IMR-90 (cell line): ENCODE data around the gene OLFML3. TPM values are rescaled to one million over a fixed set of nuclear protein-coding genes. Genes with fewer than 3 reads are reported as not detected.

Experiments used
- ATAC-seq: fragments of 200-7000 bp; cut with Tn5 transposase; 2 replicates; pipeline ENCODE4 v1.9.1; 2020; ENCODE audit warnings: low read depth, mild to moderate bottlenecking, moderate library complexity
- BruUV-seq: library from RNA; stranded (reverse); fragments of 400-500 nt; replicated peaks from 2 replicates; lab custom pipeline; 2021; lab: Mats Ljungman, UMichigan
- CTCF ChIA-PET: fragments of 300-600 bp; formaldehyde crosslinking; extraction: SDS; loops from one replicate; lab custom pipeline; 2021; ENCODE audit warnings: antibody characterized with exemption; lab: Yijun Ruan, JAX
- POLR2A ChIA-PET: fragments of 300-600 bp; sonication (Branson Sonifier 250); formaldehyde crosslinking; loops from one replicate; lab custom pipeline; 2022; ENCODE audit warnings: antibody characterized with exemption; ENCODE audit not compliant: unreplicated experiment; lab: Charles Lee
- DNase-seq: peaks from one replicate; pipeline ENCODE4 v3.0.0; 2013
- H2AFZ ChIP-seq: replicated peaks from 2 replicates; pipeline ENCODE3; 2013; ENCODE audit warnings: low read length, mild to moderate bottlenecking; ENCODE audit not compliant: poor library complexity
- H2AK5ac ChIP-seq: 2 replicates; pipeline ENCODE4 v1.6.1; 2013; ENCODE audit warnings: low read depth, low read length, inconsistent platforms
- H2AK9ac ChIP-seq: replicated peaks from 2 replicates; pipeline ENCODE3; 2013; ENCODE audit warnings: mild to moderate bottlenecking, low read depth, low read length, moderate library complexity; ENCODE audit not compliant: poor library complexity
- H2BK120ac ChIP-seq: 2 replicates; pipeline ENCODE4 v1.6.1; 2013; ENCODE audit warnings: low read depth, low read length, inconsistent platforms
- H2BK15ac ChIP-seq: 3 replicates; pipeline ENCODE4 v1.6.1; 2013; ENCODE audit warnings: low read depth, low read length, inconsistent platforms
- H2BK20ac ChIP-seq: 2 replicates; pipeline ENCODE4 v1.6.1; 2013; ENCODE audit warnings: low read depth, mild to moderate bottlenecking, inconsistent platforms, low read length, moderate library complexity
- H2BK5ac ChIP-seq: 2 replicates; pipeline ENCODE4 v1.6.1; 2013; ENCODE audit warnings: mild to moderate bottlenecking, low read depth, low read length, inconsistent platforms; ENCODE audit not compliant: poor library complexity, severe bottlenecking
- H3K14ac ChIP-seq: replicated peaks from 2 replicates; pipeline ENCODE4 v1.6.1; 2013; ENCODE audit warnings: low read depth, low read length, inconsistent platforms
- H3K18ac ChIP-seq: 2 replicates; pipeline ENCODE4 v1.6.1; 2013; ENCODE audit warnings: low read depth, low read length, control low read depth
- H3K23ac ChIP-seq: 2 replicates; pipeline ENCODE4 v1.6.1; 2013; ENCODE audit warnings: low read depth, low read length, inconsistent platforms
- H3K27ac ChIP-seq: 2 replicates; pipeline ENCODE4 v1.5.1; 2013; ENCODE audit warnings: mild to moderate bottlenecking, control low read depth, low read length; ENCODE audit not compliant: insufficient read depth
- H3K27me3 ChIP-seq: 2 replicates; pipeline ENCODE4 v1.6.1; 2013; ENCODE audit warnings: low read length; ENCODE audit not compliant: control insufficient read depth, insufficient read depth
- H3K36me3 ChIP-seq: 2 replicates; pipeline ENCODE4 v1.6.1; 2013; ENCODE audit warnings: low read length, mixed read lengths; ENCODE audit not compliant: control insufficient read depth, insufficient read depth
- H3K4ac ChIP-seq: 2 replicates; pipeline ENCODE4 v1.6.1; 2013; ENCODE audit warnings: low read depth, low read length, inconsistent platforms
- H3K4me1 ChIP-seq: 2 replicates; pipeline ENCODE4 v1.6.1; 2013; ENCODE audit warnings: low read length, mixed read lengths; ENCODE audit not compliant: control insufficient read depth, insufficient read depth
- H3K4me2 ChIP-seq: 2 replicates; pipeline ENCODE4 v1.6.1; 2013; ENCODE audit warnings: low read depth, mild to moderate bottlenecking, control low read depth, low read length, moderate library complexity
- H3K4me3 ChIP-seq: 2 replicates; pipeline ENCODE4 v1.5.1; 2013; ENCODE audit warnings: low read depth, mild to moderate bottlenecking, control low read depth, low read length, moderate library complexity; ENCODE audit not compliant: insufficient read depth
- H3K56ac ChIP-seq: 2 replicates; pipeline ENCODE4 v1.6.1; 2013; ENCODE audit warnings: low read length, inconsistent platforms; ENCODE audit not compliant: insufficient read depth; ENCODE audit errors: extremely low read depth
- H3K79me1 ChIP-seq, 2 experiments: 2 replicates each; pipeline ENCODE4 v1.6.1; 2013; ENCODE audit warnings: low read length in 2 of 2, inconsistent platforms in 1 of 2, low read depth in 1 of 2
- H3K9ac ChIP-seq: 2 replicates; pipeline ENCODE4 v1.6.1; 2013; ENCODE audit warnings: low read depth, low read length, control low read depth
- H3K9me1 ChIP-seq: 2 replicates; pipeline ENCODE4 v1.6.1; 2013; ENCODE audit warnings: low read length, inconsistent platforms; ENCODE audit not compliant: insufficient read depth
- H3K9me3 ChIP-seq: 2 replicates; pipeline ENCODE4 v1.6.1; 2013; ENCODE audit warnings: low read length; ENCODE audit not compliant: control insufficient read depth, insufficient read depth
- H4K20me1 ChIP-seq: 2 replicates; pipeline ENCODE4 v1.6.1; 2013; ENCODE audit warnings: low read length, inconsistent platforms; ENCODE audit not compliant: insufficient read depth
- H4K5ac ChIP-seq: 2 replicates; pipeline ENCODE4 v1.6.1; 2013; ENCODE audit warnings: mild to moderate bottlenecking, low read depth, low read length, control low read depth
- H4K8ac ChIP-seq, 2 experiments: 2 replicates each; pipeline ENCODE4 v1.6.1; 2013; ENCODE audit warnings: low read depth in 2 of 2, low read length in 2 of 2, control low read depth in 1 of 2, inconsistent platforms in 1 of 2
- H4K91ac ChIP-seq: 2 replicates; pipeline ENCODE4 v1.6.1; 2013; ENCODE audit warnings: low read depth, low read length, inconsistent platforms; ENCODE audit not compliant: insufficient read depth
- CEBPB ChIP-seq: IDR thresholded peaks from 2 replicates; pipeline ENCODE4 v1.6.1; 2012; ENCODE audit warnings: low read depth, low read length, improper control_type of control experiment
- MAZ ChIP-seq: IDR thresholded peaks from 2 replicates; pipeline ENCODE4 v1.6.1; 2012; ENCODE audit warnings: low read depth, mild to moderate bottlenecking, low read length, improper control_type of control experiment, moderate library complexity, borderline replicate concordance
- RCOR1 ChIP-seq: IDR thresholded peaks from 2 replicates; pipeline ENCODE4 v1.6.1; 2012; ENCODE audit warnings: mild to moderate bottlenecking, low read length, improper control_type of control experiment; ENCODE audit not compliant: insufficient replicate concordance
- RFX5 ChIP-seq: IDR thresholded peaks from 2 replicates; pipeline ENCODE4 v1.8.0; 2012; ENCODE audit warnings: low read depth, mild to moderate bottlenecking, low read length, moderate library complexity
- SMC3 ChIP-seq: fragments of 150-350 bp; IDR thresholded peaks from 2 replicates; pipeline ENCODE4 v1.6.1; 2016; ENCODE audit warnings: low read depth, mild to moderate bottlenecking, antibody characterized with exemption, low read length, moderate library complexity
- WGBS, 2 experiments: methylation state at CpG; one replicate each; pipeline versions ENCODE4 v1.1.5 to v1.1.7; 2013; ENCODE audit warnings: missing lambda C conversion rate in 2 of 2; ENCODE audit not compliant: insufficient read length in 1 of 2; ENCODE audit errors: extremely low coverage in 2 of 2; 5-methylcytosine and 5-hydroxymethylcytosine counted together
- dilution Hi-C: fragments of 300-500 bp; cut with HindIII; formaldehyde crosslinking; loops from one replicate; pipeline ENCODE4 v1.14.3; 2018; ENCODE audit warnings: low sequenced_read_pairs; ENCODE audit not compliant: unreplicated experiment
- in situ Hi-C: fragments of 300-500 bp; cut with MboI; formaldehyde crosslinking; loops from 3 replicates; pipeline ENCODE4 v1.14.3; 2019; ENCODE audit warnings: low sequenced_read_pairs, inconsistent platforms, mixed read lengths
- intact Hi-C: fragments of 100-400 bp; cut with micrococcal nuclease; formaldehyde crosslinking; loops from 2 replicates; pipeline ENCODE4 v1.10.0; 2022
- polyA plus RNA-seq, 3 experiments: library from polyadenylated mRNA; depleted of rRNA; stranded (reverse); fragments of >200 nt; gene quantifications; 2 replicates each; pipeline ENCODE4 v1.2.3, GENCODE V29; 2012; ENCODE audit warnings: low replicate concordance in 1 of 3
- total RNA-seq: library from RNA; depleted of rRNA; stranded (reverse); fragments of >200 nt; gene quantifications from 2 replicates; pipeline ENCODE4 v1.2.3, GENCODE V29; 2012
- TF ChIP-seq, protein P1 (sequence below): fragments of 150-350 bp; IDR thresholded peaks from 2 replicates; pipeline ENCODE4 v1.6.1; 2017; ENCODE audit warnings: mild to moderate bottlenecking, antibody characterized with exemption, low read length, low read depth

Gene OLFML3
- total and polyA plus RNA-seq, 2 of the 4 experiments (the other 2 are of a cell fraction), result 40.9 to 71.3 TPM

DNA sequence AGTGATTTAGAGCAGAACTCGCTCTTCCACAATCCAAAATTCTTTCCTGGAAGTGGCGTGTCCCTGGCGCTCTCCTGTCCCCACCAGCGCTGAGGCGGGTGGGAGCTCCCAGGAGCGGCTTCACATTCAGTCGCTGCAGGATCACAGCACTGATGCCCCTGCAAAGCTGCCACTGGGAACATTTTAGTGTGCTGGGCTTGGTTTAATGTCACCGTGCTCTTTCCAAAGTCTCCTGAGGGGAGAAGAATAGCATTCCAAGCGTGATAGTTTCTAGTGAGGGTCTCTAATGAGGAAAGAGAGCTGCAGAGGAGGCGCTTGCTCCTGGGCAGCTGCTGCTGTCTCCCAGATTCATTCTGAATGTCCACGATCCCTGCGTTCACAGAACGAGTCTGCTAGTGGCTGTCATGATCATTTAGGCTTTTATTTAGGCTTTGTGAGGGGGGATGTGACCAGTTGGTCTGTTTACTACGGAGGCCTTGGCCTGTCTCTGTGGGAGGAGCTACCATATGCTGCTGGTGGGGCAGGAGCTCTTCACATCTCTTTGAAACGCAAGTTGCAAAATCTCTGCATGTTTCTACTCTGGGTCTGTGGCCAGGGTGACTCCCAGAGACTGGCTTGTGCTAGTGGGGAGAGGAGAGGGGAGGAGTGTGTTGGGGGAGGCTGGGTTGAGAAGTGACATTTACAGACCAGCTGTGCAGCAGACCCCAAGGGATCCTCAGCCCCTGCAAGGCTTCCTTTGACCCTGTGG is 23.4 kb downstream of the OLFML3 start:
- Histone ChIP-seq H3K56ac (no peak overlapping the region), H4K20me1 (no peaks in the 10 kb centered on the region), H2BK5ac (no peak overlapping the region), H3K14ac (no peak overlapping the region), H3K23ac (no peak overlapping the region), H4K91ac (no peak overlapping the region), H3K79me1 (no peaks in the 10 kb centered on the region), H3K27ac (no peak overlapping the region), H2AFZ (no peak overlapping the region), H2AK9ac (no peak overlapping the region), H2BK15ac (no peak overlapping the region), H4K5ac (no peak overlapping the region), H3K9me3 (no peaks in the 10 kb centered on the region), H2BK120ac (no peak overlapping the region), H3K27me3 (peaks cover 11% of the 10 kb centered on the region), H3K4me2 (no peak overlapping the region; the same call in 1 of the 2 replicates), H3K9ac (no peak overlapping the region), H2BK20ac (no peak overlapping the region), H3K9me1 (no peaks in the 10 kb centered on the region), H3K36me3 (no peaks in the 10 kb centered on the region), H3K4ac (no peak overlapping the region), H4K8ac (no peak overlapping the region), H3K4me3 (no peak overlapping the region), H3K4me1 (peaks cover 4% of the 10 kb centered on the region; the same call in 1 of the 2 replicates), H2AK5ac (no peak overlapping the region), H3K18ac (no peak overlapping the region)
- in situ Hi-C loops (no loop called here), dilution Hi-C loops (no loop called here), intact Hi-C loops (no loop called here)
- no peak for DNase-seq
- WGBS, 2 experiments, result 22% methylated on average over 6 of the region's 15 CpGs; no CpG with 5 or more reads in 1 of the 2 experiments
- CTCF ChIA-PET, result no interaction called here
- POLR2A ChIA-PET, result no interaction called here
- TF ChIP-seq RFX5, result no peak
- TF ChIP-seq SMC3, result no peak
- TF ChIP-seq, protein P1, sequence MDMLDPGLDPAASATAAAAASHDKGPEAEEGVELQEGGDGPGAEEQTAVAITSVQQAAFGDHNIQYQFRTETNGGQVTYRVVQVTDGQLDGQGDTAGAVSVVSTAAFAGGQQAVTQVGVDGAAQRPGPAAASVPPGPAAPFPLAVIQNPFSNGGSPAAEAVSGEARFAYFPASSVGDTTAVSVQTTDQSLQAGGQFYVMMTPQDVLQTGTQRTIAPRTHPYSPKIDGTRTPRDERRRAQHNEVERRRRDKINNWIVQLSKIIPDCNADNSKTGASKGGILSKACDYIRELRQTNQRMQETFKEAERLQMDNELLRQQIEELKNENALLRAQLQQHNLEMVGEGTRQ, result no peak
- TF ChIP-seq MAZ, result no peak
- TF ChIP-seq CEBPB, result peak; percentile 19; the same call in 1 of the 2 replicates
- TF ChIP-seq RCOR1, result no peak
- ATAC-seq, result peak; percentile 97
- no TSS peak for BruUV-seq
